OCI-LY7 (cell line): ENCODE measurements around the gene GPSM1. TPM values are rescaled to one million over a fixed set of nuclear protein-coding genes. Genes with fewer than 3 reads are reported as not detected.

ENCODE experiments used
- BruUV-seq: library from RNA; stranded (reverse); fragments of 400-500 nt; replicated peaks from 2 replicates; lab custom pipeline; 2021; lab: Mats Ljungman, UMichigan
- CTCF ChIA-PET: fragments of 300-600 bp; sonication (Branson Sonifier 250); formaldehyde crosslinking; loops from one replicate; lab custom pipeline; 2022; ENCODE audit warnings: antibody characterized with exemption; ENCODE audit not compliant: unreplicated experiment; lab: Charles Lee
- POLR2A ChIA-PET: fragments of 300-600 bp; sonication (Branson Sonifier 250); formaldehyde crosslinking; loops from one replicate; lab custom pipeline; 2022; ENCODE audit warnings: antibody characterized with exemption; lab: Charles Lee
- DNase-seq: peaks from one replicate; pipeline ENCODE4 v3.0.0-alpha.2; 2015; ENCODE audit warnings: low spot score
- H2AFZ ChIP-seq: fragments of 200-600 bp; sonication (generic), shearing (Covaris generic); 2 replicates; pipeline ENCODE4 v1.6.1; 2014; ENCODE audit warnings: mild to moderate bottlenecking, antibody characterized with exemption, low read length, moderate library complexity
- H3K27ac ChIP-seq: fragments of 200-600 bp; sonication (generic); 2 replicates; pipeline ENCODE4 v1.5.1; 2014; ENCODE audit warnings: mixed run types, low read depth, mild to moderate bottlenecking, moderate library complexity, low read length, inconsistent platforms; ENCODE audit not compliant: poor library complexity, severe bottlenecking
- H3K36me3 ChIP-seq: fragments of 200-600 bp; sonication (generic); 2 replicates; pipeline ENCODE4 v1.6.1; 2014; ENCODE audit warnings: mild to moderate bottlenecking, antibody characterized with exemption, low read length, moderate library complexity, mixed read lengths; ENCODE audit not compliant: insufficient read depth
- H3K4me1 ChIP-seq: fragments of 200-600 bp; sonication (generic); 2 replicates; pipeline ENCODE4 v1.5.1; 2014; ENCODE audit warnings: mild to moderate bottlenecking, low read length; ENCODE audit not compliant: insufficient read depth, poor library complexity, severe bottlenecking
- H3K4me2 ChIP-seq: fragments of 200-600 bp; sonication (generic); 2 replicates; pipeline ENCODE4 v1.6.1; 2014; ENCODE audit warnings: mild to moderate bottlenecking, low read length
- H3K4me3 ChIP-seq: fragments of 200-600 bp; sonication (generic); 2 replicates; pipeline ENCODE4 v1.5.1; 2014; ENCODE audit warnings: mild to moderate bottlenecking, low read depth, low read length; ENCODE audit not compliant: poor library complexity, severe bottlenecking
- H3K79me2 ChIP-seq: fragments of 200-600 bp; sonication (generic); 2 replicates; pipeline ENCODE4 v1.6.1; 2016; ENCODE audit warnings: low read depth, mild to moderate bottlenecking, low read length, moderate library complexity, mixed read lengths; ENCODE audit not compliant: insufficient read depth
- H3K9me2 ChIP-seq: fragments of 200-600 bp; sonication (generic); 2 replicates; pipeline ENCODE4 v1.6.1; 2016; ENCODE audit warnings: mild to moderate bottlenecking, low read length, mixed read lengths; ENCODE audit not compliant: insufficient read depth
- H3K9me3 ChIP-seq: fragments of 200-600 bp; sonication (generic); 2 replicates; pipeline ENCODE4 v1.6.1; 2014; ENCODE audit warnings: mild to moderate bottlenecking, mixed run types, low read length, mixed read lengths
- H4K20me1 ChIP-seq: fragments of 200-600 bp; sonication (generic); 2 replicates; pipeline ENCODE4 v1.6.1; 2014; ENCODE audit warnings: mild to moderate bottlenecking, antibody characterized with exemption, low read length, moderate library complexity, mixed read lengths; ENCODE audit not compliant: insufficient read depth
- EZH2phosphoT487 ChIP-seq: fragments of 200-600 bp; sonication (generic); IDR thresholded peaks from 2 replicates; pipeline ENCODE4 v1.6.1; 2018; ENCODE audit warnings: low read depth, borderline replicate concordance, mild to moderate bottlenecking, mixed run types, antibody characterized with exemption, low read length, moderate library complexity, mixed read lengths
- intact Hi-C: fragments of 100-400 bp; cut with micrococcal nuclease; formaldehyde crosslinking; loops from one replicate; pipeline ENCODE4 v1.10.0; 2022; ENCODE audit not compliant: unreplicated experiment
- total RNA-seq, 2 experiments: library from RNA; depleted of rRNA in 1 of 2; stranded (reverse); fragments of >200 nt in 1 of 2; shearing (Covaris generic) in 1 of 2; gene quantifications; 2 replicates each; pipeline ENCODE4 v1.2.3, GENCODE V29; 2014 to 2022
- TF ChIP-seq, protein P1 (sequence below): fragments of 200-600 bp; sonication (generic); conservative IDR thresholded peaks from 2 replicates; pipeline ENCODE4 v1.5.1; 2014; ENCODE audit warnings: mild to moderate bottlenecking, antibody characterized with exemption, low read length, moderate library complexity, mixed read lengths

GPSM1 gene
- total RNA-seq, 2 experiments from 2014 or later, result not detected

DNA sequence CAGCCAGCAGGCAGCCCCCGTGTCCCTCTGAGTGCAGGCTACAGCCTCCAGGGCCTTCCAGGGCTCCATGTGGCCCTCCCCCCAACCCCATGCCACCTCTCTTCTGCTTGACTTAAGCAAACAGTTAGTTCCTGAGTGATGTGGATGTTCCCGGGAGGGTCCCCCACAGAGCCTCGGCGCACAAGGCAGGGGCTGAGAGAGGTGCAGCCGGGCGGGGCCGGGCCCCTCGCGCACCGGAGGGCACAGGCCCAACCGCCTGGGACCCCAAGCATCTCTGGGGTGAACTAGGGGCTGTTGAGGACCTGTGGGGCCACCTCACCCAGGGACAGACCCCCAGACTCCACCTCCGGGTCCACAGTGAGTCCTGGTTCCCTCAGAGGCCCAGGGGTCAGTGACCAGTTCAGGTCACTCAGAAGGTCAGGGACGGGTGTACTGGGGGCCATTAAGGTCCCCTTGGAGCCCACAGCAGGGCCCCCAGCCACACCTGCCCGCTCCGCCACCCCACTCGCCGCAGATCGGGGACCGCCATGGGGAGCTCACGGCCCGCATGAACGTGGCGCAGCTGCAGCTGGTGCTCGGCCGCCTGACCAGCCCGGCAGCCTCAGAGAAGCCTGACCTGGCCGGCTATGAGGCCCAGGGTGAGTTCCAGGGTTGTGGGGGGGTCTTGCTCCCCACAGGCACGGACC is 13.2 kb downstream of the GPSM1 start:
- DNase-seq, result no peak
- H3K9me3 ChIP-seq, result no peaks in the 10 kb centered on the region
- H2AFZ ChIP-seq, result no peak overlapping the region
- TF ChIP-seq, protein P1, sequence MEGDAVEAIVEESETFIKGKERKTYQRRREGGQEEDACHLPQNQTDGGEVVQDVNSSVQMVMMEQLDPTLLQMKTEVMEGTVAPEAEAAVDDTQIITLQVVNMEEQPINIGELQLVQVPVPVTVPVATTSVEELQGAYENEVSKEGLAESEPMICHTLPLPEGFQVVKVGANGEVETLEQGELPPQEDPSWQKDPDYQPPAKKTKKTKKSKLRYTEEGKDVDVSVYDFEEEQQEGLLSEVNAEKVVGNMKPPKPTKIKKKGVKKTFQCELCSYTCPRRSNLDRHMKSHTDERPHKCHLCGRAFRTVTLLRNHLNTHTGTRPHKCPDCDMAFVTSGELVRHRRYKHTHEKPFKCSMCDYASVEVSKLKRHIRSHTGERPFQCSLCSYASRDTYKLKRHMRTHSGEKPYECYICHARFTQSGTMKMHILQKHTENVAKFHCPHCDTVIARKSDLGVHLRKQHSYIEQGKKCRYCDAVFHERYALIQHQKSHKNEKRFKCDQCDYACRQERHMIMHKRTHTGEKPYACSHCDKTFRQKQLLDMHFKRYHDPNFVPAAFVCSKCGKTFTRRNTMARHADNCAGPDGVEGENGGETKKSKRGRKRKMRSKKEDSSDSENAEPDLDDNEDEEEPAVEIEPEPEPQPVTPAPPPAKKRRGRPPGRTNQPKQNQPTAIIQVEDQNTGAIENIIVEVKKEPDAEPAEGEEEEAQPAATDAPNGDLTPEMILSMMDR, result no peak
- no peak for TF ChIP-seq EZH2phosphoT487
- no peak overlapping the region for H3K4me2 ChIP-seq
- H3K27ac ChIP-seq, result no peak overlapping the region
- H3K9me2 ChIP-seq, result no peaks in the 10 kb centered on the region
- BruUV-seq, result no TSS peak
- no peaks in the 10 kb centered on the region for H3K79me2 ChIP-seq
- CTCF ChIA-PET, result no interaction called here
- H3K4me1 ChIP-seq, result no peaks in the 10 kb centered on the region
- no peaks in the 10 kb centered on the region for H3K36me3 ChIP-seq
- no peaks in the 10 kb centered on the region for H4K20me1 ChIP-seq
- H3K4me3 ChIP-seq, result no peak overlapping the region
- intact Hi-C loops, result no loop called here
- POLR2A ChIA-PET, result no interaction called here

DNA sequence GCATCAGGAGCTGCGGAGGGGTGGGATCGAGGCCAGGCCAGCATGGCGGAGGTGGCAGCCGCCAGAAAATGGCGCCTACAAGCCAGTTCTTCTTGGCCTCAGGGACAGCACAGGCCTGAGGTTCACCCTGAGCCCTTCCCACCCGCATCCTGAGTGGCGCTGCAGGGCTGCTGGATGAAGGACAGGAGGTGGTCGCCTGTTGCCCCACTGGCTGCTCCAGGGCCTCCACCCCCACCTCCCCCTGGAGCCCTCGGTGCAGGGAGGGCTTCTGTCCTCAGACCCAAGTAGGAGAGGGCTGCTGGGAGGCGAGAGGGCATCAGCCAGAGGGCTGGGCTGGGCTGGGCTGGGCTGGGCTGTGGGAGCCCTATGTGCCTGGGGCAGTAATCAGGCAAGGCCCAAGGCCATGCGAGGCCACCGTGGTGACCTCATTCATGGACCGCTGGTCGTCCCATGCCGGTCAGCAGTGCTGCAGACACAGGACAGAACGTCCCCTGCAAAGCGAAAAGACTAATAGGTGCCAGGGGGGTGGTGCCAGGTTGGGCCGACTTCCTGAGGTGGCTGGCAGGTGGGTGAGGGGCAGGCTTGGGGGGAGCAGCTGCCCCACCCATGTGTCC is 13.8 kb downstream of the GPSM1 start:
- Histone ChIP-seq H3K27ac (no peak overlapping the region), H3K79me2 (no peaks in the 10 kb centered on the region), H4K20me1 (no peaks in the 10 kb centered on the region), H3K4me3 (no peak overlapping the region), H3K9me2 (no peaks in the 10 kb centered on the region), H3K4me1 (no peaks in the 10 kb centered on the region), H3K4me2 (no peak overlapping the region), H3K9me3 (no peaks in the 10 kb centered on the region), H3K36me3 (no peaks in the 10 kb centered on the region), H2AFZ (no peak overlapping the region)
- BruUV-seq, result no TSS peak
- TF ChIP-seq EZH2phosphoT487, result no peak
- TF ChIP-seq, protein P1, result no peak
- DNase-seq, result no peak
- CTCF ChIA-PET, result no interaction called here
- intact Hi-C loops, result no loop called here
- POLR2A ChIA-PET, result no interaction called here

DNA sequence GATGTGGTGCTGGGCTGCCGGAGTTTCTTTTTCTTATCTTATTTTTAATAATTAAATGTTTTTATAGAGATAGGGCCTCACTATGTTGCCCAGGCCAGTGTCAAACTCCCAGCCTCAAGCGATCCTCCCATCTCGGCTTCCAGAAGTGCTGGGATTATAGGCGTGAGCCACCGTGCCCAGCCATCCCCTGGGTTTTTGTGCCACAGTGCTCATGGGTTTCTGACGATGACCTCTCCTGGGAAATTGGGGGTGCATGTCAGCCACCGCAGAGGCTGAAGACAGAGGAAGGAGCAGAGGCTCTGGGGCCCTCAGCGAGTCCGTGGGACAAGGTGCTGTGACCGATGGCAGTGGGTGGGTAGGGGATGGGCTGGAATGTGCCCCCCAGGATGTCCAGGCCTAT is 14.4 kb downstream of the GPSM1 start:
- DNase-seq, result no peak
- H3K27ac ChIP-seq, result no peak overlapping the region
- H3K9me3 ChIP-seq, result no peaks in the 10 kb centered on the region
- intact Hi-C loops, result no loop called here
- no TSS peak for BruUV-seq
- TF ChIP-seq, protein P1, result no peak
- no peak for TF ChIP-seq EZH2phosphoT487
- H3K9me2 ChIP-seq, result no peaks in the 10 kb centered on the region
- no peaks in the 10 kb centered on the region for H3K79me2 ChIP-seq
- H3K4me2 ChIP-seq, result no peak overlapping the region
- no peak overlapping the region for H2AFZ ChIP-seq
- no peaks in the 10 kb centered on the region for H4K20me1 ChIP-seq
- no peaks in the 10 kb centered on the region for H3K4me1 ChIP-seq
- CTCF ChIA-PET, result no interaction called here
- POLR2A ChIA-PET, result no interaction called here
- no peak overlapping the region for H3K4me3 ChIP-seq
- no peaks in the 10 kb centered on the region for H3K36me3 ChIP-seq
